ENCODE data around the gene TMSB10. TPM values are rescaled to one million over a fixed set of nuclear protein-coding genes. Genes with fewer than 3 reads are reported as not detected.

The TMSB10 gene
- total RNA-seq, 1 experiment from 2014 or later = 1,437 TPM

DNA sequence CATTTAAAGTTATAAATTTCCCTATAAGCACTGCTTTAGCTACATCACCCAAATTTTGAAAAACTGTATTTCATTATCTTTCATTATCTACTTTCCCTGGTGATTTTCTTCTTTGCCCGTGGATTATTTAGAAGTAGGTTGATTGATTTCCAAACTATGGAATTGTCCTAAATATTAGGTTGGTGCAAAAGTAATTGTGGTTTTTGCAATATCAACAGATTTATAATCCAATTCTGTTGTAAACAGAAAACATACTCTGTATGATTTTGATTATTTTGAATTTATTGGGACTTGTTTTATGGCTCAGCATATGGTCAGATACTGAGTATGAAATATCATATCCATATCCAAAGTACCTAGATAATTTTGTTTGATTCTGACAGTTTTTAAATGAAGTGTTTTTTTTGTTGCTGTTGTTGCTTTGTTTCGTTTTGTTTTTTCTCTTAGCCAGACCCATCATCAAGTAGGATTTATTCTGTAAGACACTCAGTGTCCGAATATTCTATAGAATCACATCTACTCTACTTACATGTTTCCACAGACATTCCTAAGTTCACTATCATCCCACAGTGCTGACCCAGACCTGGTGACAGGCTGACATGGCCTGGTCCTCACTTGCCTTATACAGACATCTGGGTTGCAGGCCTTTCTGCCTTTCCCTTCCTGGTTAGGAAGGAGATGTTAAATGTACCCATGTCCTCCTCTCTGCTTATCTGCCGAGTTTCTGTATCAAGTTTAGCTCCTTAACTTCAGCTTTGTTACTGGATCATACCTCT lies 22.5 kb upstream of the TMSB10 start:
- H3K4me1 Mint-ChIP-seq (ENCODE audit: low read depth, unreplicated experiment) = peaks cover 23% of the 10 kb centered on the region
- DNase-seq = no peak
- TF ChIP-seq, protein P1, sequence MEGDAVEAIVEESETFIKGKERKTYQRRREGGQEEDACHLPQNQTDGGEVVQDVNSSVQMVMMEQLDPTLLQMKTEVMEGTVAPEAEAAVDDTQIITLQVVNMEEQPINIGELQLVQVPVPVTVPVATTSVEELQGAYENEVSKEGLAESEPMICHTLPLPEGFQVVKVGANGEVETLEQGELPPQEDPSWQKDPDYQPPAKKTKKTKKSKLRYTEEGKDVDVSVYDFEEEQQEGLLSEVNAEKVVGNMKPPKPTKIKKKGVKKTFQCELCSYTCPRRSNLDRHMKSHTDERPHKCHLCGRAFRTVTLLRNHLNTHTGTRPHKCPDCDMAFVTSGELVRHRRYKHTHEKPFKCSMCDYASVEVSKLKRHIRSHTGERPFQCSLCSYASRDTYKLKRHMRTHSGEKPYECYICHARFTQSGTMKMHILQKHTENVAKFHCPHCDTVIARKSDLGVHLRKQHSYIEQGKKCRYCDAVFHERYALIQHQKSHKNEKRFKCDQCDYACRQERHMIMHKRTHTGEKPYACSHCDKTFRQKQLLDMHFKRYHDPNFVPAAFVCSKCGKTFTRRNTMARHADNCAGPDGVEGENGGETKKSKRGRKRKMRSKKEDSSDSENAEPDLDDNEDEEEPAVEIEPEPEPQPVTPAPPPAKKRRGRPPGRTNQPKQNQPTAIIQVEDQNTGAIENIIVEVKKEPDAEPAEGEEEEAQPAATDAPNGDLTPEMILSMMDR (IDR thresholded peaks at IDR 0.05; ENCODE audit: unreplicated experiment) = no peak
- intact Hi-C loops (cut with micrococcal nuclease; ENCODE audit: unreplicated experiment) = loop anchor here (5.0 kb wide), 2 partner anchors 76 to 386 kb away; no protein-coding TSS in a partner anchor
- H3K27ac Mint-ChIP-seq (ENCODE audit: unreplicated experiment) = no peak overlapping the region
- peak overlapping the region; percentile 81 for H3K4me3 Mint-ChIP-seq (ENCODE audit: low read depth, unreplicated experiment)
- BruUV-seq (replicated peaks) = no TSS peak
- H3K27me3 Mint-ChIP-seq (ENCODE audit: unreplicated experiment) = peaks cover 30% of the 10 kb centered on the region
- peaks cover 20% of the 10 kb centered on the region for H3K36me3 Mint-ChIP-seq (ENCODE audit: insufficient read depth, unreplicated experiment)
- CTCF ChIA-PET = interaction anchor here (1.1 to 2.0 kb wide), 2 partner anchors 43 to 132 kb away, joined by 4 to 15 read pairs; no protein-coding TSS in a partner anchor
- no peaks in the 10 kb centered on the region for H3K9me3 Mint-ChIP-seq (ENCODE audit: low read depth, unreplicated experiment)

- intact Hi-C loops (cut with micrococcal nuclease; ENCODE audit: unreplicated experiment) = loop anchor here (5.0 kb wide), 2 partner anchors 77 to 387 kb away; no protein-coding TSS in a partner anchor
- BruUV-seq (replicated peaks) = no TSS peak
- TF ChIP-seq, protein P1 (IDR thresholded peaks at IDR 0.05; ENCODE audit: unreplicated experiment) = no peak
- Mint-ChIP-seq H3K9me3 (ENCODE audit: low read depth, unreplicated experiment) (no peaks in the 10 kb centered on the region), H3K27ac (ENCODE audit: unreplicated experiment) (no peak overlapping the region), H3K27me3 (ENCODE audit: unreplicated experiment) (peaks cover 24% of the 10 kb centered on the region), H3K4me3 (ENCODE audit: low read depth, unreplicated experiment) (no peak overlapping the region), H3K36me3 (ENCODE audit: insufficient read depth, unreplicated experiment) (peaks cover 20% of the 10 kb centered on the region), H3K4me1 (ENCODE audit: low read depth, unreplicated experiment) (peaks cover 37% of the 10 kb centered on the region)
- DNase-seq = no peak
- CTCF ChIA-PET = interaction anchor here (0.6 kb wide), 1 partner anchor 436 kb away, joined by 3 read pairs; no protein-coding TSS in a partner anchor
Measured at GRCh38 chr2:84884449-84884848, 21.0 kb upstream of the TMSB10 start.

GRCh38 chr2:84885111-84885510 lies 20.3 kb upstream of the TMSB10 start:
- peaks cover 20% of the 10 kb centered on the region for H3K36me3 Mint-ChIP-seq (ENCODE audit: insufficient read depth, unreplicated experiment)
- CTCF ChIA-PET = interaction anchor here (0.6 kb wide), 1 partner anchor 437 kb away, joined by 3 read pairs; no protein-coding TSS in a partner anchor
- intact Hi-C loops (cut with micrococcal nuclease; ENCODE audit: unreplicated experiment) = no loop called here
- no peaks in the 10 kb centered on the region for H3K9me3 Mint-ChIP-seq (ENCODE audit: low read depth, unreplicated experiment)
- no peak overlapping the region for H3K4me3 Mint-ChIP-seq (ENCODE audit: low read depth, unreplicated experiment)
- BruUV-seq (replicated peaks) = no TSS peak
- TF ChIP-seq, protein P1 (IDR thresholded peaks at IDR 0.05; ENCODE audit: unreplicated experiment) = no peak
- DNase-seq = no peak
- no peak overlapping the region for H3K27ac Mint-ChIP-seq (ENCODE audit: unreplicated experiment)
- H3K4me1 Mint-ChIP-seq (ENCODE audit: low read depth, unreplicated experiment) = peaks cover 36% of the 10 kb centered on the region
- peaks cover 18% of the 10 kb centered on the region for H3K27me3 Mint-ChIP-seq (ENCODE audit: unreplicated experiment)

DNA sequence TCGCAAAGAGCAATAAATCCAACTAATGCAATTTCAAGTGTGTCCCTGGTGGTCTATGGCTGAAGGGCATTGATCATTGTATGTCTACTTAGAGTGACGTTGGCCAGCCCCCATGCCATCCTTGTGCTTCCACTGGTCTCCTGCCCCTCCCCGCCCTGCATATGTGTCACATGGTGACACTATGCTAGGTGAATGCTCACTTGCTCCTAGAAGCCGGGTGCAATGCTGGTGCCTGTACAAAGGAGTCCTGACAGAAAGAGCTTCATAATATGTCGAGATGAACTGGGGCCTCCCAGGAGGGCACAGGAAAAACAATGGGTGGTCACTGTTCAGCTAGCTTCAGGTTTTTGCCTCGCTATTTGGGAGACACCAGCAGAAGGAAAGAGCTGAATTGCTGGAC lies 18.7 kb upstream of the TMSB10 start:
- BruUV-seq (replicated peaks) = no TSS peak
- peaks cover 3% of the 10 kb centered on the region for H3K36me3 Mint-ChIP-seq (ENCODE audit: insufficient read depth, unreplicated experiment)

More for the DNA sequence above, 18.7 kb upstream of the TMSB10 start:
- CTCF ChIA-PET = interaction anchor here (1.0 kb wide), 1 partner anchor 39 kb away, joined by 3 read pairs; no protein-coding TSS in a partner anchor
- no peak for DNase-seq
- intact Hi-C loops (cut with micrococcal nuclease; ENCODE audit: unreplicated experiment) = no loop called here
- peaks cover 22% of the 10 kb centered on the region for H3K4me1 Mint-ChIP-seq (ENCODE audit: low read depth, unreplicated experiment)
- H3K27ac Mint-ChIP-seq (ENCODE audit: unreplicated experiment) = no peak overlapping the region
- TF ChIP-seq, protein P1 (IDR thresholded peaks at IDR 0.05; ENCODE audit: unreplicated experiment) = no peak
- no peaks in the 10 kb centered on the region for H3K9me3 Mint-ChIP-seq (ENCODE audit: low read depth, unreplicated experiment)
- no peak overlapping the region for H3K4me3 Mint-ChIP-seq (ENCODE audit: low read depth, unreplicated experiment)
- peaks cover 1% of the 10 kb centered on the region for H3K27me3 Mint-ChIP-seq (ENCODE audit: unreplicated experiment)
